ENCODE results near the gene EXOC5.

The EXOC5 gene

DNA sequence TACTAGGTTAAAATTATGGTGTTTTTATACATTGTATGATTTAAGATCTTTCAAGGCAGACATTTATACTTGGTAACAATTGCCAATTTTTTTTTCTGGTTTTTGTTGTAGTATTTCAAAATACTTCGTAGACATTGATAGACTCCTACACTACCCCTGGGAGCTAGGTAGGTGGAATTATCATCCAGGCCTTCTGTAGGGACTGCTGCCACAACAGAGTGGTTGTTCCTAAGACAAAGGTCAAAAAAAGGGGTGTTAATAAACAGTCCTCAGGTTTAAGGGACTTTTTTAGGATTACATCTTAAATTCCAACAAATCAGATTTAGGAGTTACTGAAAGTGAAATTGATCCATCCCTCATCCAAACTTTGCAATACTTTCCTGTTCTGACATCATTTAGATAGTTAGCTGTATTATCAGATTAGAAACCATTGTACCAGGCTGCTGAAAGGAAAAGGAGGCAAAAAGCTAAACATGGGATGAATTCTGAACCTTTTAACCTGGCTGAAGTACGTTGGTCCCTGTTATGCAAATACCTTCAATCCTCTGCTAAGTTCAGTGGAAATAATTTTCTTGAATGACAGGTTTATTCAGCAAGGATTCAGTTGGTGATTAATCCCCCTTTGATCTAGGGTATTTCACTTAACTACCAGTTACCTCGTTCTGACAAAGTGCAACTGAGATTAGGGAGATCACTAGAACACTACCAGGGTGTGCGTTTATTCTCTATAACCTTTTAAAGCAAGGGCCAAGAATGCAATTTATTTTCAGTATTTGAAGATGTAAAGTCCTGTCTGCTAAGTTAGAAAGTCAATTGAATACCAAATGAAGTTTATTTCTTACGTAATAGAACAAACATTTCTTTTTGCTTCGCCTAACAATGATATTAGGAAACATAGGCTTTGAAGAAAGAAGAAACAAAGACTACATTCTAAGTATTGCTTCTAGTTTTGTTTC is 23.3 kb upstream of the EXOC5 start:
- H3K4me3 ChIP-seq (ENCODE audit: low read length in 2 of 2) = no peak overlapping the region
- H3K9ac ChIP-seq (ENCODE audit: low read depth in 1 of 2, low read length in 2 of 2) = no peak overlapping the region
- no peaks in the 10 kb centered on the region for H3K27me3 ChIP-seq (ENCODE audit: control insufficient read depth in 2 of 2, insufficient read depth in 2 of 2, low read length in 2 of 2)
- H3K4me1 ChIP-seq (ENCODE audit: control insufficient read depth in 2 of 2, insufficient read depth in 2 of 2, low read length in 2 of 2) = no peaks in the 10 kb centered on the region
- H3K27ac ChIP-seq (ENCODE audit: low read depth in 2 of 2, low read length in 2 of 2) = no peak overlapping the region
- peaks cover 10 to 16% of the 10 kb centered on the region in 2 donors for H3K36me3 ChIP-seq (ENCODE audit: control insufficient read depth in 2 of 2, insufficient read depth in 2 of 2, low read length in 2 of 2)
- H3K9me3 ChIP-seq (ENCODE audit: control insufficient read depth in 2 of 2, low read length in 2 of 2) = no peaks in the 10 kb centered on the region

DNA sequence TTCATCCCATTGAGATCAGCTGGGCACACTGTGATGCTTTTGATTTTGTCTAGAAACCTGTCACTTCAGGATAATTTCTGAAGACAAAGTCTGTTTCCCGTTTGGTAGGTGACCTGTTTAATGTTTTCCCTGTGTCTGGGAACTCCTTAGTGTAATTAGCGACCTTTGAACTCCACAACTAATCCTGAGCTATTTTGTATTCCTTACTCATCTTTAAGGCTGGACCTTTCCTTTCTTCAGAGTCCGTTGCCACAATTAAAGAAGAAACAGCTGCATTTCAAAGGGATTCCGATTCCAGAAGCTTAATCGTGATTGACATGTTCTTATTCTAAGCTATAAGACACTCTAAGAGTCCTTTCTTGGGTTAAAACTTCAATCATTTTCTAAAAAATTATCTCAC is 22.0 kb upstream of the EXOC5 start:
- Histone ChIP-seq H3K4me3 (ENCODE audit: low read length in 2 of 2) (no peak overlapping the region), H3K27me3 (ENCODE audit: control insufficient read depth in 2 of 2, insufficient read depth in 2 of 2, low read length in 2 of 2) (no peaks in the 10 kb centered on the region), H3K9me3 (ENCODE audit: control insufficient read depth in 2 of 2, low read length in 2 of 2) (no peaks in the 10 kb centered on the region), H3K9ac (ENCODE audit: low read depth in 1 of 2, low read length in 2 of 2) (no peak overlapping the region), H3K36me3 (ENCODE audit: control insufficient read depth in 2 of 2, insufficient read depth in 2 of 2, low read length in 2 of 2) (peaks cover 14 to 23% of the 10 kb centered on the region in 2 donors), H3K4me1 (ENCODE audit: control insufficient read depth in 2 of 2, insufficient read depth in 2 of 2, low read length in 2 of 2) (no peaks in the 10 kb centered on the region), H3K27ac (ENCODE audit: low read depth in 2 of 2, low read length in 2 of 2) (no peak overlapping the region)

DNA sequence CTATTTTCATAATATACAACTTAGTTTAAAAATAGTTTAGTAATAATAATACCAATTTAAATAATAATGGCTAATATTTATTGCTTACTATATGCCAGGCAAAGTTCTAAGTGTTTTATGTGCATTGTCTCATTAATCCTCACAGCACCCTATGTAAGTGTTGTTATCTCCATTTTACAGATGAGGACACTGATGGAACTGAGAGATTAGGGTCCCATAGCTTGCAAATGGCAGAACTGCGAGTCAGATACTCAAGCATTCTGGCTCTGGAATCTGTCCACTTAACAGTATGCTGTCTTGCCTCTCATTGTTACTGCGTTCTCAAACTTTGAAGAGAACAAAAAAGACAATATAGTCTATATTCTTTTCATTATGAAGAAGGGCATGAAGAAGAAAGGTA is 19.0 kb upstream of the EXOC5 start:
- Histone ChIP-seq H3K36me3 (ENCODE audit: control insufficient read depth in 2 of 2, insufficient read depth in 2 of 2, low read length in 2 of 2) (peaks cover 21 to 47% of the 10 kb centered on the region in 2 donors), H3K9ac (ENCODE audit: low read depth in 1 of 2, low read length in 2 of 2) (no peak overlapping the region), H3K27ac (ENCODE audit: low read depth in 2 of 2, low read length in 2 of 2) (no peak overlapping the region), H3K4me1 (ENCODE audit: control insufficient read depth in 2 of 2, insufficient read depth in 2 of 2, low read length in 2 of 2) (no peaks in the 10 kb centered on the region), H3K4me3 (ENCODE audit: low read length in 2 of 2) (no peak overlapping the region), H3K9me3 (ENCODE audit: control insufficient read depth in 2 of 2, low read length in 2 of 2) (no peaks in the 10 kb centered on the region), H3K27me3 (ENCODE audit: control insufficient read depth in 2 of 2, insufficient read depth in 2 of 2, low read length in 2 of 2) (no peaks in the 10 kb centered on the region)

DNA sequence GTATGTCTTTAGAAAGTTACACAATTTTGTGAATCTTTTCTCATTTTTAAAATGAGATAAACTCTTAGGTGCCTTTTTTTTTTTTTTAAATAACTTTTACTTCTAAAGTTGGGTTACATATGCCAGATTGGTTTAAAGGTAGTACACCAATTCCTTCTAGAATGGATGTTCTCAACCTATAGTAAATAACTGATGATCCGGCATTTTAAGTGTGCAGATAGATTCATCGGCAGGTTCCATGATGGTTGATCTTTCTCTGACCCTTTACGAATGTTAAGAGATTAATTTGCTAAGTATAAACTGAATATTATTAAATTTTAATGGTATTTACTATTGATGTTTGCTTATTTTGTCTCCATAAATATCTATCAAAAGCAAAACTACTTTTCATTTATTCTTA is 8.4 kb upstream of the EXOC5 start:
- no peak overlapping the region for H3K9ac ChIP-seq (ENCODE audit: low read depth in 1 of 2, low read length in 2 of 2)
- H3K27me3 ChIP-seq (ENCODE audit: control insufficient read depth in 2 of 2, insufficient read depth in 2 of 2, low read length in 2 of 2) = no peaks in the 10 kb centered on the region
- no peaks in the 10 kb centered on the region for H3K9me3 ChIP-seq (ENCODE audit: control insufficient read depth in 2 of 2, low read length in 2 of 2)
- H3K27ac ChIP-seq (ENCODE audit: low read depth in 2 of 2, low read length in 2 of 2) = no peak overlapping the region
- H3K4me3 ChIP-seq (ENCODE audit: low read length in 2 of 2) = no peak overlapping the region
- peaks cover 35 to 39% of the 10 kb centered on the region in 2 donors for H3K36me3 ChIP-seq (ENCODE audit: control insufficient read depth in 2 of 2, insufficient read depth in 2 of 2, low read length in 2 of 2)
- H3K4me1 ChIP-seq (ENCODE audit: control insufficient read depth in 2 of 2, insufficient read depth in 2 of 2, low read length in 2 of 2) = no peaks in the 10 kb centered on the region

DNA sequence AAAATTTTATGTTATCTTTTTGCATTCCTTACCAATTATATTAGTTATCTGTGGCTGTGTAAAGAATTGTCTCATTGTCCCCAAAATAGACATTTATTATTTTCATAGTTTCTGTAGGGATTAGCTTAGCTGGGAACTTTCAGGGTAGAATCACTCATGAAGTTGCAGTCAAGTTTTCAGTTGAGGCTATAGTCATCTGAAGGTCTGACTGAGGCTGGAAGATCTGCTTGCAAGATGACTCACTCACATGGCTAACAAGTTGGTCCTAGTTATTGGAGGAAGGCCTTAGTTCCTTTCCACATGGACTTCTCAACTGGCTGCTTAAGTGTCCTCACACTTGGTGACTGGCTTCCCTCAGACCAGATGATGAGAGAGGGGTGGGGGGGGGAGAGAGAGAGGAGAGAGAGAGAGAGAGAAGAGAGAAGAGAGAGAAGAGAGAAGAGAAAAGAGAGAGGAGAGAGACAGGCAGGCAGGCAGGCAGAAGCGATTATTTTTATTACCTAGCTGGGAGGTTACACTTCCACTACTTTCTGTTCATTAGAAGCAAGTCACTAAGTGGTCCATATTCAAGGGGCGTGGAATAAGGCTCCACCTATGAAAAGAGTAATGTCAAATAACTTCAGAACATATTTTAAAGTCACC is 6.4 kb upstream of the EXOC5 start:
- no peak overlapping the region for H3K9ac ChIP-seq (ENCODE audit: low read depth in 1 of 2, low read length in 2 of 2)
- no peak overlapping the region for H3K4me3 ChIP-seq (ENCODE audit: low read length in 2 of 2)
- no peak overlapping the region for H3K27ac ChIP-seq (ENCODE audit: low read depth in 2 of 2, low read length in 2 of 2)
- H3K36me3 ChIP-seq (ENCODE audit: control insufficient read depth in 2 of 2, insufficient read depth in 2 of 2, low read length in 2 of 2) = peaks cover 24 to 27% of the 10 kb centered on the region in 2 donors
- no peaks in the 10 kb centered on the region for H3K9me3 ChIP-seq (ENCODE audit: control insufficient read depth in 2 of 2, low read length in 2 of 2)
- no peaks in the 10 kb centered on the region for H3K27me3 ChIP-seq (ENCODE audit: control insufficient read depth in 2 of 2, insufficient read depth in 2 of 2, low read length in 2 of 2)
- H3K4me1 ChIP-seq (ENCODE audit: control insufficient read depth in 2 of 2, insufficient read depth in 2 of 2, low read length in 2 of 2) = peaks cover 4 to 11% of the 10 kb centered on the region in 2 donors

DNA sequence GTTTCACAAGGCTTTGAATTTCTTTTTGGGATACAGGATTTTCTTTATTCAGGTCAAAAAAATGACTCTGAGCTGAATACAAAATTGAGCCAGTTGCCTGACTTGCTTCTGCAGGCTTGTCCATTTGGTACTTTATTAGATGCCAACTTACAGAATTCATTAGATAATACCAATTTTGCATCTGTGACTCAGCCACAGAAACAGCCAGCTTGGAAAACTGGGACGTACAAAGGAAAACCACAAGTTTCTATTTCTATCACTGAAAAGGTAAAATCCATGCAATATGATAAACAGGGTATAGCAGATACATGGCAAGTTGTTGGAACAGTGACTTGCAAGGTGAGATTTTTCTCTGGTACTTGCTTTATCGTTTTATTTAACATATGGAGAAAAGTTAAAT is 5.8 kb upstream of the EXOC5 start:
- no peak overlapping the region for H3K4me3 ChIP-seq (ENCODE audit: low read length in 2 of 2)
- no peak overlapping the region for H3K9ac ChIP-seq (ENCODE audit: low read depth in 1 of 2, low read length in 2 of 2)
- H3K36me3 ChIP-seq (ENCODE audit: control insufficient read depth in 2 of 2, insufficient read depth in 2 of 2, low read length in 2 of 2) = peaks cover 22 to 27% of the 10 kb centered on the region in 2 donors
- H3K27ac ChIP-seq (ENCODE audit: low read depth in 2 of 2, low read length in 2 of 2) = no peak overlapping the region
- H3K27me3 ChIP-seq (ENCODE audit: control insufficient read depth in 2 of 2, insufficient read depth in 2 of 2, low read length in 2 of 2) = no peaks in the 10 kb centered on the region
- H3K4me1 ChIP-seq (ENCODE audit: control insufficient read depth in 2 of 2, insufficient read depth in 2 of 2, low read length in 2 of 2) = peaks cover 5 to 12% of the 10 kb centered on the region in 2 donors
- H3K9me3 ChIP-seq (ENCODE audit: control insufficient read depth in 2 of 2, low read length in 2 of 2) = no peaks in the 10 kb centered on the region

DNA sequence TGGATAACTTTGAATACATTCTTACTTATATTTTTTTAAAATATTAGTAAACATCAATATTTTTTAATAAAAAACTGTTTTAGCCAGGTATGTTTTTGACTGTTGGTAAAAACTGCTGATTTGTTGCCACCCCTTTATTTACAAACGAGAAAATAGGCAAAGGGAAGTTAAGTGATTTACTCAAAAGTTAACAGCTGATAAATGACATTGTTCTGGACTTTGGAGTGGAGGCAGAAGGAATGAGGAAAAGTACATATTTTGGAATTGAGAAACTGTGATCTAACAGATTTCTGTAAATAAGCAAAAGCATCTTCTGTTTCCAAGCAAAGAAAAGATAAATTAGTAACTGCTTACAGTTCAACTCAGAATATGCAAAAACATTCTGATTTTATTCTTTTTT is 4.5 kb upstream of the EXOC5 start:
- Histone ChIP-seq H3K27me3 (ENCODE audit: control insufficient read depth in 2 of 2, insufficient read depth in 2 of 2, low read length in 2 of 2) (no peaks in the 10 kb centered on the region), H3K4me1 (ENCODE audit: control insufficient read depth in 2 of 2, insufficient read depth in 2 of 2, low read length in 2 of 2) (peaks cover 5 to 12% of the 10 kb centered on the region in 2 donors), H3K36me3 (ENCODE audit: control insufficient read depth in 2 of 2, insufficient read depth in 2 of 2, low read length in 2 of 2) (peaks cover 20 to 22% of the 10 kb centered on the region in 2 donors), H3K27ac (ENCODE audit: low read depth in 2 of 2, low read length in 2 of 2) (no peak overlapping the region), H3K9me3 (ENCODE audit: control insufficient read depth in 2 of 2, low read length in 2 of 2) (no peaks in the 10 kb centered on the region), H3K9ac (ENCODE audit: low read depth in 1 of 2, low read length in 2 of 2) (no peak overlapping the region), H3K4me3 (ENCODE audit: low read length in 2 of 2) (no peak overlapping the region)

DNA sequence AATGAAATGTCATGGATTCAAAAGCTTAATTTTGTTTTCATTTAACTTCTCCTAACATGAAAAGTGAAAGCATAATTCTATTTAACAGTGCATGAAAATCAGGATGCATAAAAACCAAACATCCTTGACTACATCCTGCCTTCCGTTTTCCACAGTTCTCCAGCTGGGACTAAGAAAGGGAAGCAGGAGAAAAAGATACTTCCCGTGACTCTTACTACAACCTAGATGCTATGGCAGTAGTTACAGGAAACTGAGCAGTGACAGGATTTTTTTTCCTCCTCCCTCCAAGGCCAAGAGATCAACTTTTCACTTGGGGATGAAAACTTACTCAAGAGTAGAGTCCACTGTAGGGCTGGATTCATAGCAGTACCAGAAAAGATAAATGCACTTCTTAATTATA is 2.6 kb downstream of the EXOC5 start:
- H3K36me3 ChIP-seq (ENCODE audit: control insufficient read depth in 2 of 2, insufficient read depth in 2 of 2, low read length in 2 of 2) = no peaks in the 10 kb centered on the region
- no peak overlapping the region for H3K27ac ChIP-seq (ENCODE audit: low read depth in 2 of 2, low read length in 2 of 2)
- H3K9ac ChIP-seq (ENCODE audit: low read depth in 1 of 2, low read length in 2 of 2) = no peak overlapping the region

DNA sequence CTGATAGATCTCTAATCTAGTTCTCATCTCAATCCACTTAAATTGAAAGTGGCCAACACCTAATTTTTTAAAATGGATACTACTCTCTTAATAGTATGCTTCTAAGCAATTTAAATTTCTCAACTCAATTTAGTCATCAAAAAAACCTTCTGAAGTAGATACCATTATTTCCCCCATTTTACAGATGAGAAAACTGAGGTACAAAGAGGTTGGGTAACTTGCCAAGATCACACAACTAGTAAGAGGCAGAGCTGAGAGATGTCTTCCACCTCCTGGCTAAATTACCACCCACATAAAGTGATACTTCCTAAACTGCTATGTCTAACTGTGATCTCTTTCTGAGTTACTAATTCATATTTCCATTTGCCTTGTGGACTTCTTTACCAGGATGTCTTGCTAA is 6.6 kb downstream of the EXOC5 start:
- Histone ChIP-seq H3K27ac (ENCODE audit: low read depth in 2 of 2, low read length in 2 of 2) (no peak overlapping the region), H3K36me3 (ENCODE audit: control insufficient read depth in 2 of 2, insufficient read depth in 2 of 2, low read length in 2 of 2) (peaks cover 0 to 2% of the 10 kb centered on the region in 2 donors), H3K9me3 (ENCODE audit: control insufficient read depth in 2 of 2, low read length in 2 of 2) (no peaks in the 10 kb centered on the region), H3K27me3 (ENCODE audit: control insufficient read depth in 2 of 2, insufficient read depth in 2 of 2, low read length in 2 of 2) (no peaks in the 10 kb centered on the region), H3K4me1 (ENCODE audit: control insufficient read depth in 2 of 2, insufficient read depth in 2 of 2, low read length in 2 of 2) (peaks cover 0 to 3% of the 10 kb centered on the region in 2 donors), H3K4me3 (ENCODE audit: low read length in 2 of 2) (no peak overlapping the region), H3K9ac (ENCODE audit: low read depth in 1 of 2, low read length in 2 of 2) (no peak overlapping the region)

More for the DNA sequence above, 2.6 kb downstream of the EXOC5 start:
- H3K4me3 ChIP-seq (ENCODE audit: low read length in 2 of 2) = no peak overlapping the region
- H3K27me3 ChIP-seq (ENCODE audit: control insufficient read depth in 2 of 2, insufficient read depth in 2 of 2, low read length in 2 of 2) = no peaks in the 10 kb centered on the region
- H3K4me1 ChIP-seq (ENCODE audit: control insufficient read depth in 2 of 2, insufficient read depth in 2 of 2, low read length in 2 of 2) = peaks cover 7 to 15% of the 10 kb centered on the region in 2 donors
- no peaks in the 10 kb centered on the region for H3K9me3 ChIP-seq (ENCODE audit: control insufficient read depth in 2 of 2, low read length in 2 of 2)

DNA sequence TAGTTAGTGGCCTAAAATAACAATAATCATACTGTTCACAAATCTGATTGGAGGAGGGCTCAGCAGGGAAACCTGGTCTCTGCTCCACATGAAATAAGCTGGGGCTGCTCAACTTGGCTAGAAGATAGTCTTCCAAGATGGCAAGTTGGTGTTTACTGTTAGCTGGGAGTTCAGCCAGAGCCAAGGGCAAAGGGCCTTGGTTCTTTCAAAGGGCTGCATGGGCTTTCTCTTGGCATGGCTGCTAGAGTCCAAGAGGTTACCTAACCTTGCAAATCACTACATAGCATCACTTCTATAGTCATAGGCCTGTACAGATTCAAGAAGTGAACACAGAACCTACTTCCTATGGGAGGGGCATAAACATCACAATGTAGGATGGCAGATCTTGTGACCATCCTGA is 7.1 kb downstream of the EXOC5 start:
- no peak overlapping the region for H3K4me3 ChIP-seq (ENCODE audit: low read length in 2 of 2)
- peaks cover 0 to 3% of the 10 kb centered on the region in 2 donors for H3K4me1 ChIP-seq (ENCODE audit: control insufficient read depth in 2 of 2, insufficient read depth in 2 of 2, low read length in 2 of 2)
- H3K27ac ChIP-seq (ENCODE audit: low read depth in 2 of 2, low read length in 2 of 2) = no peak overlapping the region
- H3K9me3 ChIP-seq (ENCODE audit: control insufficient read depth in 2 of 2, low read length in 2 of 2) = no peaks in the 10 kb centered on the region
- H3K9ac ChIP-seq (ENCODE audit: low read depth in 1 of 2, low read length in 2 of 2) = no peak overlapping the region
- H3K27me3 ChIP-seq (ENCODE audit: control insufficient read depth in 2 of 2, insufficient read depth in 2 of 2, low read length in 2 of 2) = no peaks in the 10 kb centered on the region
- H3K36me3 ChIP-seq (ENCODE audit: control insufficient read depth in 2 of 2, insufficient read depth in 2 of 2, low read length in 2 of 2) = peaks cover 0 to 2% of the 10 kb centered on the region in 2 donors

All from mucosa of rectum (tissue), 2 donors.